Activated CD4-positive, alpha-beta T cell treated with anti-CD3 and anti-CD28 coated beads for 24 hours (primary cell): ENCODE measurements around the gene DUXA.

ENCODE experiments used
- DNase-seq, 2 donors: peaks; one replicate each; pipeline ENCODE4 v3.0.0-alpha.2; 2020; ENCODE audit warnings: low read depth in 2 of 2

DUXA gene

GRCh38 chr19:57105976-57106721, 61.1 kb downstream of the DUXA start:
- no peak for DNase-seq
